ENCODE measurements around the gene BOK. TPM values are rescaled to one million over a fixed set of nuclear protein-coding genes. Genes with fewer than 3 reads are reported as not detected.
A peak's percentile ranks its signal among the peaks of the same experiment; 100 is the strongest.

The BOK gene
- total and polyA plus RNA-seq, 9 of the 15 experiments (the other 6 are each of a cell fraction or from before 2014, with no cell fraction given): 0.03 to 3.3 (median 2.0) TPM; not detected in 1

GRCh38 chr2:241617431-241618154 lies 59.0 kb downstream of the BOK start:
- Histone ChIP-seq H2AFZ (ENCODE audit: low read depth, low read length) (no peak overlapping the region), H3K27ac (ENCODE audit: extremely low read depth, low read depth, low read length) (no peak overlapping the region; the same call in 2 of the 3 replicates), H4K20me1 (replicated peaks; ENCODE audit: control insufficient read depth, insufficient read depth, low read length) (peaks cover 8% of the 10 kb centered on the region; the same call in 1 of the 2 replicates), H3K27me3 (ENCODE audit: control insufficient read depth in 2 of 2, insufficient read depth in 2 of 2, low read length in 2 of 2) (no peaks in the 10 kb centered on the region), H3K79me2 (ENCODE audit: control insufficient read depth, insufficient read depth, low read length) (peaks cover 61% of the 10 kb centered on the region), H3K9me1 (ENCODE audit: control insufficient read depth, insufficient read depth, low read length) (no peaks in the 10 kb centered on the region), H3K9ac (ENCODE audit: insufficient read depth in 1 of 2, low read depth in 2 of 2, low read length in 2 of 2) (peak overlapping the region in 1 of 2 experiments; percentile 75; a peak in 2 of 4 replicates), H3K4me3 (no peak overlapping the region), H3K4me1 (replicated peaks in 1 of 2; ENCODE audit: control insufficient read depth in 2 of 2, insufficient read depth in 2 of 2, low read length in 2 of 2) (peaks cover 7 to 19% of the 10 kb centered on the region in 2 experiments; a peak in 3 of 5 replicates), H3K9me3 (replicated peaks; ENCODE audit: control insufficient read depth, insufficient read depth, low read depth, low read length) (no peaks in the 10 kb centered on the region), H3K36me3 (ENCODE audit: control insufficient read depth, insufficient read depth, low read length) (peaks cover 35% of the 10 kb centered on the region; the same call in 2 of the 3 replicates), H3K4me2 (ENCODE audit: insufficient read depth, low read length) (peak overlapping the region; percentile 12; the same call in 1 of the 2 replicates)
- in situ Hi-C loops (cut with MboI) (no loop called here), intact Hi-C loops (cut with micrococcal nuclease) (no loop called here)
- no TSS peak for BruUV-seq (replicated peaks)
- ChIA-PET POLR2A (interaction anchor here (0.6 to 0.7 kb wide), 2 partner anchors 15 to 16 kb away, joined by 3 read pairs; no protein-coding TSS in a partner anchor), CTCF (ENCODE audit: low intra/inter-chr PET ratio) (no interaction called here)
- peak; percentile 66 for FAIRE-seq
- WGBS (ENCODE audit: insufficient coverage, low coverage, missing lambda C conversion rate): 51% methylated on average over 10 of the region's 15 CpGs
- peak; percentile 75 for ATAC-seq
- DNase-seq (ENCODE audit: extremely low read depth in 1 of 4, low spot score in 3 of 4): no peak
- TF ChIP-seq ZNF124 (CRISPR knock-in tag; IDR thresholded peaks at IDR 0.05) (no peak), GABPB1 (CRISPR knock-in tag; IDR thresholded peaks at IDR 0.05) (peak; percentile 32; the same call in 1 of the 2 replicates), ZSCAN29 (IDR thresholded peaks at IDR 0.05) (no peak), ZBTB40 (IDR thresholded peaks at IDR 0.05) (peak; percentile 71), ZBTB40 (CRISPR knock-in tag; IDR thresholded peaks at IDR 0.05) (no peak), HCFC1 (IDR thresholded peaks at IDR 0.05; ENCODE audit: low read depth, low read length) (peak; percentile 72), NR2C1 (IDR thresholded peaks at IDR 0.05) (peak; percentile 77), NR2C1 (tag; IDR thresholded peaks at IDR 0.05) (peak; percentile 80), SIX5 (IDR thresholded peaks at IDR 0.05; ENCODE audit: borderline replicate concordance in 1 of 2, insufficient read depth in 1 of 2, low read depth in 1 of 2, low read length in 2 of 2) (peak; percentile 37 to 40; a peak in 1 of 4 replicates), CTCFL (IDR thresholded peaks at IDR 0.05; ENCODE audit: borderline replicate concordance, insufficient read depth, low read depth, low read length, poor library complexity, severe bottlenecking) (no peak)

Data from K562 (cell line).